Gastrocnemius medialis (tissue), 4 donors: ENCODE data around the gene KRTAP10-6. TPM values are rescaled to one million over a fixed set of nuclear protein-coding genes. Genes with fewer than 3 reads are reported as not detected.
"Not testable (repeated sequence)": the region's sequence is repeated elsewhere in the genome, so short reads cannot be mapped to it uniquely, and the experiment has no call there.

ENCODE experiments used
- ATAC-seq, 2 donors: fragments of 150-250 bp; one replicate each; pipeline ENCODE4 v1.9.1; 2016
- DNase-seq, 2 donors: peaks; one replicate each; pipeline ENCODE4 v3.0.0-alpha.2; 2019
- H3K27ac ChIP-seq, 4 donors: fragments of 200-600 bp; sonication (generic); 1 replicate in 1 of 4; 2 replicates in 3 of 4; pipeline ENCODE4 v1.5.1; 2016 to 2018; ENCODE audit warnings: mild to moderate bottlenecking in 2 of 4, moderate library complexity in 1 of 4
- H3K27me3 ChIP-seq, 3 donors: fragments of 200-600 bp; sonication (generic) in 2 of 3; 1 replicate in 1 of 3; 2 replicates in 2 of 3; pipeline versions ENCODE4 v1.5.1 to v1.6.0; 2016 to 2019; ENCODE audit warnings: mild to moderate bottlenecking in 1 of 3, moderate library complexity in 1 of 3
- H3K36me3 ChIP-seq, 2 donors: fragments of 200-600 bp; sonication (generic) in 1 of 2; one replicate each; pipeline ENCODE4 v1.5.1; 2017 to 2018
- H3K4me1 ChIP-seq, 2 donors: fragments of 200-600 bp; sonication (generic) in 1 of 2; one replicate each; pipeline ENCODE4 v1.5.1; 2016 to 2017; ENCODE audit warnings: mild to moderate bottlenecking in 2 of 2
- H3K4me3 ChIP-seq, 4 donors: fragments of 200-600 bp; sonication (generic) in 3 of 4; 1 replicate in 1 of 4; 2 replicates in 3 of 4; pipeline ENCODE4 v1.5.1; 2016 to 2019; ENCODE audit warnings: mild to moderate bottlenecking in 2 of 4
- H3K9me3 ChIP-seq, 3 donors: fragments of 200-600 bp; sonication (generic) in 2 of 3; 1 replicate in 1 of 3; 2 replicates in 2 of 3; pipeline ENCODE4 v1.5.1; 2016 to 2019
- CTCF ChIP-seq, 5 experiments: fragments of 450-650 bp in 3 of 5; fragments of 200-600 bp in 2 of 5; sonication (generic) in 2 of 5; IDR thresholded peaks in 4 of 5; conservative IDR thresholded peaks in 1 of 5; 1 replicate in 4 of 5; 2 replicates in 1 of 5; pipeline ENCODE4 v1.5.1; 2016 to 2019; ENCODE audit warnings: antibody characterized with exemption in 5 of 5, mild to moderate bottlenecking in 3 of 5, moderate library complexity in 3 of 5
- POLR2A ChIP-seq, 2 donors: fragments of 450-650 bp; IDR thresholded peaks; one replicate each; pipeline ENCODE4 v1.6.1; 2017; ENCODE audit warnings: antibody characterized with exemption in 2 of 2, mild to moderate bottlenecking in 2 of 2, moderate library complexity in 2 of 2
- in situ Hi-C, 4 donors: fragments of 200-750 bp; cut with MboI; loops; one replicate each; pipeline versions ENCODE4 v1.15.0 to v1.8.0; 2017; ENCODE audit warnings: low sequenced_read_pairs in 4 of 4
- intact Hi-C: fragments of 100-400 bp; cut with DNase I; formaldehyde crosslinking; loops from one replicate; pipeline ENCODE4 v1.15.1; 2023; ENCODE audit warnings: low total_unique reads
- total RNA-seq, 4 donors: library from RNA; depleted of rRNA; stranded (reverse); fragments of >200 nt; gene quantifications; one replicate each; pipeline versions ENCODE4 v1.1.0 to v1.2.3, GENCODE V29; 2016

Gene KRTAP10-6
- total RNA-seq, 4 donors from 2014 or later, result not detected

GRCh38 chr21:44574457-44575306 is 17.6 kb downstream of the KRTAP10-6 start:
- no peak for DNase-seq
- ATAC-seq, result no peak
- H3K4me1 ChIP-seq, result no peaks in the 10 kb centered on the region
- in situ Hi-C loops (no loop called here), intact Hi-C loops (no loop called here)
- H3K27me3 ChIP-seq, result peaks cover 0 to 18% (median 2%) of the 10 kb centered on the region in 3 donors
- H3K36me3 ChIP-seq, result no peaks in the 10 kb centered on the region
- TF ChIP-seq CTCF (IDR thresholded peaks at IDR 0.05 in 4 of 5, conservative IDR thresholded peaks at IDR 0.05 in 1 of 5), result no peak
- TF ChIP-seq POLR2A (IDR thresholded peaks at IDR 0.05), result no peak
- no peaks in the 10 kb centered on the region for H3K9me3 ChIP-seq
- no peak overlapping the region for H3K27ac ChIP-seq
- no peak overlapping the region for H3K4me3 ChIP-seq

DNA sequence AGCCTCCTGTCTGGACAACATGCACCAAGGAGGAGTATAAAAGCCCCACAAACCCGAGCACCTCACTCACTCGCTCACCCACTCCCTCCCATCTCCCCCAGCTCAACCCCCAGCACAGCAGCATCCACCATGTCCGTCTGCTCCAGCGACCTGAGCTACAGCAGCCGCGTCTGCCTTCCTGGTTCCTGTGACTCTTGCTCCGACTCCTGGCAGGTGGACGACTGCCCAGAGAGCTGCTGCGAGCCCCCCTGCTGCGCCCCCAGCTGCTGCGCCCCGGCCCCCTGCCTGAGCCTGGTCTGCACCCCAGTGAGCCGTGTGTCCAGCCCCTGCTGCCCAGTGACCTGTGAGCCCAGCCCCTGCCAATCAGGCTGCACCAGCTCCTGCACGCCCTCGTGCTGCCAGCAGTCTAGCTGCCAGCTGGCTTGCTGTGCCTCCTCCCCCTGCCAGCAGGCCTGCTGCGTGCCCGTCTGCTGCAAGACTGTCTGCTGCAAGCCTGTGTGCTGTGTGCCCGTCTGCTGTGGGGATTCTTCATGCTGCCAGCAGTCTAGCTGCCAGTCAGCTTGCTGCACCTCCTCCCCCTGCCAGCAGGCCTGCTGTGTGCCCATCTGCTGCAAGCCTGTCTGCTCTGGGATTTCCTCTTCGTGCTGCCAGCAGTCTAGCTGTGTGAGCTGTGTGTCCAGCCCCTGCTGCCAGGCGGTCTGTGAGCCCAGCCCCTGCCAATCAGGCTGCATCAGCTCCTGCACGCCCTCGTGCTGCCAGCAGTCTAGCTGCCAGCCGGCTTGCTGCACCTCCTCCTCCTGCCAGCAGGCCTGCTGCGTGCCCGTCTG is 18.5 kb downstream of the KRTAP10-6 start, which contains the start of gene KRTAP10-4:
Gene KRTAP10-4 (plus strand): TSS at position 100 of the 827 bp plus-strand sequence. CDS start 30 bp downstream, at position 130.
- DNase-seq, H3K36me3 ChIP-seq, H3K9me3 ChIP-seq, intact Hi-C loops, H3K4me3 ChIP-seq, H3K4me1 ChIP-seq, in situ Hi-C loops, H3K27ac ChIP-seq, ATAC-seq: not testable (repeated sequence)
- H3K27me3 ChIP-seq, result peaks cover 0 to 18% (median 2%) of the 10 kb centered on the region in 3 donors

DNA sequence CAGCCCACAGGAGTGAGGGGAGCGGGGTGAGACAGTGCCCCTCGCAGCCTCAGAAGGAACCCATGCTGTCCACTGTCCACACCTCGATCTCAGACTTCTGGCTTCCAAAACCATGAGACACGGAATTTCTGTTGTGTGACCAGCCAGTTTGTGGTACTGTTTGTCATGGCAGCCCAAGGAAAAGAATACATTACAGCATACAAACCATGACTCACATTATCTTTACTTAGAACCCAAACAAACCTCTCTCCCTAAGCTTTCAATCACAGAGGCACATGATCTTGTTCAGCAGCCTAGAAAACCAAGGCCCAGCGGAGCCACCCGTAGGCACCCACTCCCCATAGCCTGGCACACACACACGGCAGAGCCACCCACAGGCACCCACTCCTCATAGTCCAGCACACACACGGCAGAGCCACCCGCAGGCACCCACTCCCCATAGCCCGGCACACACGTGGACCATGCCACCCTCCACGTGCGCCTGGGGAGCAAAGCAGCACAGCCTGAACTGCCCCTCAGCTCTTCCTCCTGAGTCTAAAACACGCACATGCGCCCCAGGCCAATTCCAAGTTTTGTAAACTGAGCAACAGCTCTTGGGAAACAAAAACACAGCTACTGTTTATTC is 19.2 kb downstream of the KRTAP10-6 start:
- intact Hi-C loops, result no loop called here
- ATAC-seq (no peak), DNase-seq (no peak)
- no peaks in the 10 kb centered on the region for H3K9me3 ChIP-seq
- peaks cover 0 to 20% (median 2%) of the 10 kb centered on the region in 3 donors for H3K27me3 ChIP-seq
- H3K4me3 ChIP-seq, result no peak overlapping the region
- H3K27ac ChIP-seq, result no peak overlapping the region
- H3K4me1 ChIP-seq, result no peaks in the 10 kb centered on the region
- in situ Hi-C loops, result no loop called here
- no peak for TF ChIP-seq POLR2A (IDR thresholded peaks at IDR 0.05)
- no peak for TF ChIP-seq CTCF (IDR thresholded peaks at IDR 0.05 in 4 of 5, conservative IDR thresholded peaks at IDR 0.05 in 1 of 5)
- no peaks in the 10 kb centered on the region for H3K36me3 ChIP-seq

DNA sequence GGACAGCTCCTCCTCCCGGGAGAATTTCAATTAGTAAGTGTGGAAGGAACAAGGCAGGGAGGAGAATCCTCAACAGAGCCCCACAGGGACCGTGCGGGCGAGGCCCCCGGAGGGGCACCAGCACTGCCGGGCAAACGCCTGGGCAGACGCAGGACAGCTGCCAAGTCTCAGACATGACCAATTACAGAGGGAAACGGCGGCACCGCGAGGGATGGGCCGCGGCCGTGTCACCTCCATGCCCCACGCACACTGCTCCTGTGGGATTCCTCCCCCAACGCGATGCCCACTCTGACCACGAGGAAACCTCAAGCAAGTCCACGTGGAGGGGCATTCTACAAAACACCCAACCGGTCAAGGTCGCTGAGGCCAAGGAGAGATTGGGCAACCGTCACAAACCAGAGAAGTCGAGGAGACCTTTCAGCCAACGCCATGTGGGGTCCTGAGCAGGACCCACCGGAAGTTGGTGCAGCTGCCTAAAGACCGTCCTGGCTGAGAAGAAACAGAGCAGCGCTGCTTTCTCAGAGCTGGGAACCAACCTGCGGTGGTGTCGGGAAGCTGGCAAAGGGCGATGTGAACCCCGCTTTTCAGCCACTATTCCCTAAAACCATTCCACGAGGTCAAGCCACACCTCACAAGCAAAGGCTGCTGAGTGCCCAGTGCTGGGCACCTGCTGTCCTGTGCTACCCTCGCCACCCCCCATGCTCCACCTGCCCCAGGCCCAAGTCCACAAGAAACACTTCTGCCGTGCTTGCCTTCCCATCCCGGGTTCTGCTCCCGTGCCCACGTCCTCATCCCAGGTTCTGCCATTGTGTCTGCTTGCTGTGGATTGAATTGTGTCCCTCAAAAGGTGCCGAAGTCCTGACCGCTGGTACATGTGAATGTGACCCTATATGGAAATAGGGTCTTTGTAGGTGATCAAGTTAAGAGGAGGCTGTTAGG is 20.2 kb downstream of the KRTAP10-6 start:
- intact Hi-C loops (no loop called here), in situ Hi-C loops (no loop called here)
- ATAC-seq, result no peak
- H3K27me3 ChIP-seq, result peaks cover 0 to 23% (median 2%) of the 10 kb centered on the region in 3 donors
- H3K27ac ChIP-seq, result no peak overlapping the region
- no peak overlapping the region for H3K4me3 ChIP-seq
- no peaks in the 10 kb centered on the region for H3K9me3 ChIP-seq
- H3K4me1 ChIP-seq, result no peaks in the 10 kb centered on the region
- TF ChIP-seq POLR2A (IDR thresholded peaks at IDR 0.05) (no peak), CTCF (IDR thresholded peaks at IDR 0.05 in 4 of 5, conservative IDR thresholded peaks at IDR 0.05 in 1 of 5) (no peak)
- DNase-seq, result no peak
- no peaks in the 10 kb centered on the region for H3K36me3 ChIP-seq
